Measurements from ENCODE around the gene ZXDB. TPM values are rescaled to one million over a fixed set of nuclear protein-coding genes. Genes with fewer than 3 reads are reported as not detected.

ZXDB gene
- total and polyA plus RNA-seq, 2 of the 4 experiments (the other 2 are of a cell fraction) = 2.6 to 5.2 TPM

- Histone ChIP-seq H3K36me3 (ENCODE audit: control insufficient read depth, insufficient read depth, low read length) (0 out of 2 replicates have a peak, but pooled peaks cover 4% of the 10 kb centered on the region), H3K9me3 (ENCODE audit: control insufficient read depth, insufficient read depth, low read length) (no peaks in the 10 kb centered on the region), H2BK120ac (ENCODE audit: low read depth, low read length) (no peak overlapping the region), H3K9ac (ENCODE audit: low read depth, low read length) (no peak overlapping the region), H3K27ac (ENCODE audit: insufficient read depth, low read length) (no peak overlapping the region), H3K18ac (ENCODE audit: low read depth, low read length) (no peak overlapping the region), H4K91ac (ENCODE audit: insufficient read depth, low read depth, low read length) (no peak overlapping the region), H3K79me1 (ENCODE audit: low read depth in 1 of 2, low read length in 2 of 2) (no peaks in the 10 kb centered on the region; a peak in 2 of 4 replicates), H3K56ac (ENCODE audit: extremely low read depth, insufficient read depth, low read length) (no peak overlapping the region), H3K9me1 (ENCODE audit: insufficient read depth, low read length) (no peaks in the 10 kb centered on the region), H4K5ac (ENCODE audit: low read depth, low read length) (no peak overlapping the region), H4K8ac (ENCODE audit: low read depth in 2 of 2, low read length in 2 of 2) (no peak overlapping the region), H3K4ac (ENCODE audit: low read depth, low read length) (no peak overlapping the region), H2AK5ac (ENCODE audit: low read depth, low read length) (no peak overlapping the region), H4K20me1 (ENCODE audit: insufficient read depth, low read length) (no peaks in the 10 kb centered on the region), H3K4me2 (ENCODE audit: low read depth, low read length) (peak overlapping the region; percentile 87), H2AK9ac (replicated peaks; ENCODE audit: low read depth, low read length, poor library complexity) (no peak overlapping the region), H2AFZ (replicated peaks; ENCODE audit: low read length, poor library complexity) (no peak overlapping the region), H3K4me3 (ENCODE audit: insufficient read depth, low read depth, low read length) (no peak overlapping the region; the same call in 1 of the 2 replicates), H2BK5ac (ENCODE audit: low read depth, low read length, poor library complexity, severe bottlenecking) (peak overlapping the region; percentile 80), H3K23ac (ENCODE audit: low read depth, low read length) (no peak overlapping the region), H3K14ac (replicated peaks; ENCODE audit: low read depth, low read length) (no peak overlapping the region), H2BK20ac (ENCODE audit: low read depth, low read length) (no peak overlapping the region), H2BK15ac (ENCODE audit: low read depth, low read length) (no peak overlapping the region), H3K4me1 (ENCODE audit: control insufficient read depth, insufficient read depth, low read length) (peaks cover 2% of the 10 kb centered on the region; the same call in 1 of the 2 replicates), H3K27me3 (ENCODE audit: control insufficient read depth, insufficient read depth, low read length) (no peaks in the 10 kb centered on the region)
- dilution Hi-C loops (cut with HindIII; ENCODE audit: low sequenced_read_pairs, unreplicated experiment) (no loop called here), intact Hi-C loops (cut with micrococcal nuclease) (loop anchor here (5.0 to 10.0 kb wide), 3 partner anchors 312 to 1031 kb away; partner anchors contain the start of gene UBQLN2), in situ Hi-C loops (cut with MboI; ENCODE audit: low sequenced_read_pairs) (no loop called here)
- POLR2A ChIA-PET (ENCODE audit: unreplicated experiment) = no interaction called here
- no peak; the same call in 1 of the 2 replicates for ATAC-seq (ENCODE audit: low read depth)
- CTCF ChIA-PET = no interaction called here
- peak; percentile 57; the same call in 1 of the 2 replicates for TF ChIP-seq BHLHE40 (IDR thresholded peaks at IDR 0.05; ENCODE audit: low read depth, low read length)
- TF ChIP-seq SMC3 (IDR thresholded peaks at IDR 0.05; ENCODE audit: low read depth, low read length) = no peak
- no peak for TF ChIP-seq RAD21 (IDR thresholded peaks at IDR 0.05; ENCODE audit: low read length)
- no peak for TF ChIP-seq CHD1 (IDR thresholded peaks at IDR 0.05; ENCODE audit: low read depth, low read length)
- TF ChIP-seq MAFK (IDR thresholded peaks at IDR 0.05; ENCODE audit: low read depth, low read length) = peak; percentile 49; the same call in 1 of the 2 replicates
- TF ChIP-seq POLR2A (IDR thresholded peaks at IDR 0.05; ENCODE audit: low read depth, low read length) = no peak
- TF ChIP-seq MXI1 (IDR thresholded peaks at IDR 0.05; ENCODE audit: borderline replicate concordance, low read depth, low read length) = no peak
- TF ChIP-seq RFX5 (IDR thresholded peaks at IDR 0.05; ENCODE audit: low read depth, low read length) = no peak
- TF ChIP-seq FOS (IDR thresholded peaks at IDR 0.05; ENCODE audit: low read depth, low read length) = peak; percentile 93
- TF ChIP-seq ELK1 (IDR thresholded peaks at IDR 0.05; ENCODE audit: borderline replicate concordance, low read depth, low read length) = no peak
- TF ChIP-seq RCOR1 (IDR thresholded peaks at IDR 0.05; ENCODE audit: insufficient replicate concordance, low read length) = no peak
- no peak for TF ChIP-seq CTCF (conservative IDR thresholded peaks at IDR 0.05; ENCODE audit: low read depth, low read length)
- TF ChIP-seq USF2 (IDR thresholded peaks at IDR 0.05; ENCODE audit: low read depth, low read length) = no peak
- TF ChIP-seq NFE2L2 (IDR thresholded peaks at IDR 0.05; ENCODE audit: low read depth, low read length) = peak; percentile 84
- TF ChIP-seq CEBPB (IDR thresholded peaks at IDR 0.05; ENCODE audit: low read depth, low read length) = no peak
- TF ChIP-seq MAZ (IDR thresholded peaks at IDR 0.05; ENCODE audit: borderline replicate concordance, low read depth, low read length) = no peak
- WGBS, 2 experiments (ENCODE audit: extremely low coverage in 2 of 2, insufficient read length in 1 of 2) = no CpG with 5 or more reads among the region's 1 CpG
- BruUV-seq (replicated peaks) = no TSS peak
- peak; percentile 85 for DNase-seq
These were observed 3.6 kb downstream of the ZXDB start for GRCh38 chrX:57595381-57595811.
